Sigmoid colon (tissue), 4 donors: ENCODE results near the gene INPP1.

ENCODE experiments used
- CTCF ChIP-seq, 4 experiments: fragments of 450-650 bp in 3 of 4; fragments of 200-600 bp in 1 of 4; IDR thresholded peaks; one replicate each; pipeline ENCODE4 v1.5.1; 2016 to 2019; ENCODE audit warnings: antibody characterized with exemption in 4 of 4, mild to moderate bottlenecking in 3 of 4, moderate library complexity in 2 of 4
- EP300 ChIP-seq, 4 donors: sonication (generic); formaldehyde crosslinking; IDR thresholded peaks; one replicate each; pipeline ENCODE4 v1.6.1; 2017; ENCODE audit warnings: antibody characterized with exemption in 4 of 4
- POLR2A ChIP-seq, 2 donors: fragments of 450-650 bp; IDR thresholded peaks; one replicate each; pipeline ENCODE4 v1.6.1; 2016; ENCODE audit warnings: antibody characterized with exemption in 2 of 2, mild to moderate bottlenecking in 2 of 2, moderate library complexity in 2 of 2

- peak in 1 of 4 experiments; percentile 31 for TF ChIP-seq CTCF (IDR thresholded peaks at IDR 0.05)
- TF ChIP-seq POLR2A (IDR thresholded peaks at IDR 0.05): no peak
- no peak for TF ChIP-seq EP300 (IDR thresholded peaks at IDR 0.05)
Observed at GRCh38 chr2:190344276-190344827, 963 bp downstream of the INPP1 start.
